ENCODE data around the gene ENO4.

ENO4 gene

GRCh38 chr10:116917481-116917880, 68.2 kb downstream of the ENO4 start:
- DNase-seq = no peak

GRCh38 chr10:116918583-116918982, 69.3 kb downstream of the ENO4 start:
- DNase-seq = no peak

- DNase-seq = no peak
Measured at GRCh38 chr10:116919164-116919563, 69.9 kb downstream of the ENO4 start.

GRCh38 chr10:116919706-116920105, 70.4 kb downstream of the ENO4 start:
- DNase-seq = no peak

DNA sequence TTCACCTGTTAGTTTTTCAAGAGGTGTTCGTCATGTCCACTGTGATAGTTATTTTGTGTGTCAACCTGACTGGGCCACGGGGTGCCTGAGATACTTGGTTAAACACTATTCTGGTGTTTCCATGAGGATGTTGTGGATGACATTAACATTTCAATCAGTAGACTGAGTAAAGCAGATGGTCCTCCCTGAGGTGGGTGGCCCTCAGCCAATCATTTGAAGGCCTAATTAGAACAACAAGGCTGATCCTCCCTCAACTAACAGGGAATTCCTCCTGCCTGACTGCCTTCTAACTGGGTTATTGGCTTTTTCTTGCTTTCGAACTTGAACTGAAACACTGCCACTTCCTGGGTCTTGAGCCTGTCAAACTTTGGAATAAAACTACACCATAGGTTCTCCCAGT, 75.8 kb downstream of the ENO4 start:
- no peak for DNase-seq

- DNase-seq = no peak
Measured at GRCh38 chr10:116926426-116926825, 77.1 kb downstream of the ENO4 start.

DNA sequence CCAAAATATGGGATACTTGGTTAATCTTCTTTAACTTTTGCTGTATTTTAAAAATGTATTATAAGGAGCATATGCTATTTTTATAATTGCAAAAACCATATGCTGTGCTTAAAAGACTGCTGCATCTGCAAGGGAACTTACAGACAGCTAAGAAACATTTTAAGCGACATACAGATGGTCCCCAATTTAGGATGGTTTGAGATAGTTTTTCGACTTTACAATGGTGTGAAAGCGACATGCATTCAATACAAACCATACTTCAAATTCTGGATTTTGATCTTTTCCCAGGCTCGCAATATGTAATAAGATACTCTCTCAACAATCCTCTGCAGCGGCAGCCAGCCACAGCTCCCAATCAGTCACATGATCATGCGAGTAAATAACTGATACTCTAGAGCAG, 82.5 kb downstream of the ENO4 start:
- no peak for DNase-seq
